ENCODE data around the gene GJB3. TPM values are rescaled to one million over a fixed set of nuclear protein-coding genes. Genes with fewer than 3 reads are reported as not detected.
A peak's percentile ranks its signal among the peaks of the same experiment; 100 is the strongest.
"Not testable (repeated sequence)": the region's sequence is repeated elsewhere in the genome, so short reads cannot be mapped to it uniquely, and the experiment has no call there.

Gene GJB3
- total and polyA plus RNA-seq, 5 donors from 2014 or later = not detected

DNA sequence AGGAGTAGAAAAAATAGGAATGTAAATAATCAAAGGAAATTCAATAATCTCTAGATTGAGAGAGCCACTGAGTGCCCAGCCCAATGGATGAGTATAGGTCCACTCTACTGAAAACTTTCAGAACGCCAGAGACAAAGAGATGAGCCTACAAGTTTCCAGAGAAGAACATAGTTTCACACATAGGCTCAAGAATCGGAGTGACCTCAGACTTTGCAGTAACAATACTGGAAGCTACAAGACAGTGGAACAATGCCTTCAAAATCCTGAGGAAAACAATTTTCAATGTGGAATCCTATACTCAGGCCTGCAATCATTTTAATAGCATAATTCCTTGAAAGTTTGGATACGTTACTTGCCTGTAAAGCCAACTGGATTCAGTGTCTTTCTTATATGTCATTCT lies 22.8 kb downstream of the GJB3 start:
- ATAC-seq (ENCODE audit: low read depth in 2 of 2) (no peak), DNase-seq (no peak)
- Histone ChIP-seq H3K4me3 (ENCODE audit: low read depth, low read length) (no peak overlapping the region), H3K27ac (ENCODE audit: insufficient read depth, low read length, poor library complexity, severe bottlenecking) (no peak overlapping the region), H3K27me3 (ENCODE audit: control insufficient read depth, insufficient read depth, low read length) (peaks cover 2% of the 10 kb centered on the region), H3K4me1 (ENCODE audit: control insufficient read depth, insufficient read depth, low read length, poor library complexity, severe bottlenecking) (no peaks in the 10 kb centered on the region), H3K36me3 (ENCODE audit: control insufficient read depth, insufficient read depth, low read length) (no peaks in the 10 kb centered on the region), H3K9me3 (ENCODE audit: control insufficient read depth in 2 of 2, low read length in 2 of 2) (no peaks in the 10 kb centered on the region)
- H3K4me1 Mint-ChIP-seq = no peaks in the 10 kb centered on the region
- no peak overlapping the region for H3K4me3 Mint-ChIP-seq
- H3K36me3 Mint-ChIP-seq = peaks cover 10% of the 10 kb centered on the region
- H3K9me3 Mint-ChIP-seq = peaks cover 0 to 4% (median 0%) of the 10 kb centered on the region in 7 donors
- H3K27me3 Mint-ChIP-seq = peaks cover 7% of the 10 kb centered on the region
- no peak overlapping the region for H3K27ac Mint-ChIP-seq

GRCh38 chr1:34806396-34806795 lies 25.4 kb downstream of the GJB3 start:
- Histone ChIP-seq H3K4me3 (ENCODE audit: low read depth, low read length) (no peak overlapping the region), H3K27me3 (ENCODE audit: control insufficient read depth, insufficient read depth, low read length) (no peaks in the 10 kb centered on the region), H3K36me3 (ENCODE audit: control insufficient read depth, insufficient read depth, low read length) (no peaks in the 10 kb centered on the region), H3K9me3 (ENCODE audit: control insufficient read depth in 2 of 2, low read length in 2 of 2) (peaks cover 0 to 5% of the 10 kb centered on the region in 2 experiments), H3K27ac (ENCODE audit: insufficient read depth, low read length, poor library complexity, severe bottlenecking) (no peak overlapping the region), H3K4me1 (ENCODE audit: control insufficient read depth, insufficient read depth, low read length, poor library complexity, severe bottlenecking) (no peaks in the 10 kb centered on the region)
- no peak overlapping the region for H3K4me3 Mint-ChIP-seq
- DNase-seq (no peak), ATAC-seq (ENCODE audit: low read depth in 2 of 2) (no peak)
- peaks cover 15% of the 10 kb centered on the region for H3K36me3 Mint-ChIP-seq
- no peak overlapping the region for H3K27ac Mint-ChIP-seq
- H3K9me3 Mint-ChIP-seq = peaks cover 0 to 10% (median 2%) of the 10 kb centered on the region in 7 donors
- peaks cover 0 to 5% (median 2%) of the 10 kb centered on the region in 4 donors for H3K4me1 Mint-ChIP-seq
- peaks cover 7% of the 10 kb centered on the region for H3K27me3 Mint-ChIP-seq

DNA sequence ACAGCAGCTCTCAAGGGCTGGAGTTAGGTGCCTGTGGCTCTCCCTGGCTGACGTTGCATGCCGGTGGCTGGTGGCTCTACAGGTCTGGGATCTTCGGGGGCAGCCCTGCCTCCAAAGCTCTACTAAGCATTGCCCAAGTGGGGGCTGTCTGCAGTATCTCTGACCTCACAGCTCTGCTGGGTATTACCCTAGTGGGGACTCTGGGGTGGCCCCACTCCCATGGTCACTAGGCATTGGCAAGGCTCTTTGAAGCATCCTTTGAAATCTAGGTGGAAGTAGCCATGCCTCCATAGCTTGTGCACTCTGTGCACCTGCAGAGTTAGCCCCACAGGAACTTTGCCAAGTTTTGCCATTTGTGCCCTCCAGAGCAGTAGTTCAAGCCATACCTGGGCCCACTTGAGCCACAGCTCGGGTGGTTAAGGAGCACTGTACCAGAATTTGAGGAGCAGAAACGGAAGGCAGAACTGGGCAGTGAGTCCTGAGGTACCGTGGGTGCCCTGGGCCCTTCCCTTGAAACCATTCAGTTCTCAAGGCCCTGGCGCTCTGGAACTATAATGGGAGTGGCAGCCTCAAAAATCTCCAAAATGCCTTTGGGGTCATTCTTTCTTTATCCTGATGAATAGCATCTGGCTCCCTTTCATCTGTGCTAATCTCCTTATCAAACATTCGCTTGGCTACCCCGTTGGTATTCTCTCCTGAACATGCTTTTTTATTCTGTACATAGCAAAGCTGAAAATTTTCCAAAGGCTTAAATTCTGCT lies 27.2 kb downstream of the GJB3 start:
- Histone ChIP-seq H3K36me3 (ENCODE audit: control insufficient read depth, insufficient read depth, low read length) (no peaks in the 10 kb centered on the region), H3K27ac (ENCODE audit: insufficient read depth, low read length, poor library complexity, severe bottlenecking) (no peak overlapping the region), H3K4me1 (ENCODE audit: control insufficient read depth, insufficient read depth, low read length, poor library complexity, severe bottlenecking) (no peaks in the 10 kb centered on the region), H3K27me3 (ENCODE audit: control insufficient read depth, insufficient read depth, low read length) (no peaks in the 10 kb centered on the region), H3K4me3 (ENCODE audit: low read depth, low read length) (no peak overlapping the region), H3K9me3 (ENCODE audit: control insufficient read depth in 2 of 2, low read length in 2 of 2) (peaks cover 0 to 5% of the 10 kb centered on the region in 2 experiments)
- Mint-ChIP-seq H3K36me3 (peaks cover 15% of the 10 kb centered on the region), H3K4me3 (no peak overlapping the region), H3K27ac (no peak overlapping the region), H3K4me1 (peaks cover 0 to 5% (median 2%) of the 10 kb centered on the region in 4 donors), H3K27me3 (peaks cover 7% of the 10 kb centered on the region), H3K9me3 (peaks cover 0 to 10% (median 2%) of the 10 kb centered on the region in 7 donors)
- ATAC-seq (ENCODE audit: low read depth in 2 of 2) (no peak), DNase-seq (no peak)

- not testable (repeated sequence) for H3K9me3 Mint-ChIP-seq; H3K27ac Mint-ChIP-seq; H3K27me3 ChIP-seq (ENCODE audit: control insufficient read depth, insufficient read depth, low read length); H3K27ac ChIP-seq (ENCODE audit: insufficient read depth, low read length, poor library complexity, severe bottlenecking); H3K4me3 ChIP-seq (ENCODE audit: low read depth, low read length); H3K9me3 ChIP-seq (ENCODE audit: control insufficient read depth in 2 of 2, low read length in 2 of 2); H3K36me3 ChIP-seq (ENCODE audit: control insufficient read depth, insufficient read depth, low read length); H3K4me1 ChIP-seq (ENCODE audit: control insufficient read depth, insufficient read depth, low read length, poor library complexity, severe bottlenecking); DNase-seq; ATAC-seq (ENCODE audit: low read depth in 2 of 2); H3K36me3 Mint-ChIP-seq; H3K4me1 Mint-ChIP-seq; H3K27me3 Mint-ChIP-seq
- H3K4me3 Mint-ChIP-seq = peak overlapping the region in 1 of 4 donors; percentile 0
Observed at GRCh38 chr1:34810781-34811180, 29.8 kb downstream of the GJB3 start.

DNA sequence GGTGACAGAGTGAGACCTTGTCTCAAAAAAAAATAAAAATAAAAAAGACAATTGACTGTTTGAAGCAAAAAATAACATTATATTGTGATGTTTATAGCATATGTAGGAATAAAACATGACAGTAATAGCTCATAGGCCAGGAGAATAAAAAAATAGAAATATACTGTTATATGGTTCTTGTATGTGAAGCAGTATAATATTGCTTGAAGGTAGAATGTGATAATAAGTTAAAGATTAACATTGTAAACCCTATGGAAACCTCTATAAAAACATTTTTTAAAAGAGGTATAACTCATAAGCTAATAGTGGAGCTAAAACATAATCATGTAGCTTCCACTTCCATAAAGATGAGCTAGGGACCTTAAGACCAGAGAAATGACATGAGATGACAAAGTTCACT lies 35.3 kb downstream of the GJB3 start:
- H3K36me3 ChIP-seq (ENCODE audit: control insufficient read depth, insufficient read depth, low read length) = no peaks in the 10 kb centered on the region
- Mint-ChIP-seq H3K4me1 (no peaks in the 10 kb centered on the region), H3K36me3 (peaks cover 4% of the 10 kb centered on the region)

GRCh38 chr1:34816778-34817177 lies 35.8 kb downstream of the GJB3 start:
- Histone ChIP-seq H3K9me3 (ENCODE audit: control insufficient read depth in 2 of 2, low read length in 2 of 2) (no peaks in the 10 kb centered on the region), H3K27ac (ENCODE audit: insufficient read depth, low read length, poor library complexity, severe bottlenecking) (no peak overlapping the region), H3K27me3 (ENCODE audit: control insufficient read depth, insufficient read depth, low read length) (no peaks in the 10 kb centered on the region), H3K36me3 (ENCODE audit: control insufficient read depth, insufficient read depth, low read length) (no peaks in the 10 kb centered on the region), H3K4me1 (ENCODE audit: control insufficient read depth, insufficient read depth, low read length, poor library complexity, severe bottlenecking) (no peaks in the 10 kb centered on the region), H3K4me3 (ENCODE audit: low read depth, low read length) (no peak overlapping the region)
- peaks cover 4% of the 10 kb centered on the region for H3K36me3 Mint-ChIP-seq
- peaks cover 9% of the 10 kb centered on the region for H3K27me3 Mint-ChIP-seq
- ATAC-seq (ENCODE audit: low read depth in 2 of 2) (no peak), DNase-seq (no peak)
- H3K4me1 Mint-ChIP-seq = no peaks in the 10 kb centered on the region
- H3K4me3 Mint-ChIP-seq = no peak overlapping the region
- H3K27ac Mint-ChIP-seq = no peak overlapping the region
- no peaks in the 10 kb centered on the region for H3K9me3 Mint-ChIP-seq

More for the DNA sequence above, 35.3 kb downstream of the GJB3 start:
- H3K4me3 Mint-ChIP-seq = no peak overlapping the region
- Histone ChIP-seq H3K4me3 (ENCODE audit: low read depth, low read length) (no peak overlapping the region), H3K4me1 (ENCODE audit: control insufficient read depth, insufficient read depth, low read length, poor library complexity, severe bottlenecking) (no peaks in the 10 kb centered on the region), H3K27ac (ENCODE audit: insufficient read depth, low read length, poor library complexity, severe bottlenecking) (no peak overlapping the region), H3K9me3 (ENCODE audit: control insufficient read depth in 2 of 2, low read length in 2 of 2) (no peaks in the 10 kb centered on the region), H3K27me3 (ENCODE audit: control insufficient read depth, insufficient read depth, low read length) (no peaks in the 10 kb centered on the region)
- H3K9me3 Mint-ChIP-seq = no peaks in the 10 kb centered on the region
- DNase-seq (no peak), ATAC-seq (ENCODE audit: low read depth in 2 of 2) (no peak)
- H3K27ac Mint-ChIP-seq = no peak overlapping the region
- H3K27me3 Mint-ChIP-seq = peaks cover 9% of the 10 kb centered on the region

GRCh38 chr1:34818862-34819261 lies 37.8 kb downstream of the GJB3 start:
- not testable (repeated sequence) for H3K4me3 ChIP-seq (ENCODE audit: low read depth, low read length); H3K9me3 Mint-ChIP-seq; H3K27ac ChIP-seq (ENCODE audit: insufficient read depth, low read length, poor library complexity, severe bottlenecking); H3K4me1 Mint-ChIP-seq; H3K36me3 ChIP-seq (ENCODE audit: control insufficient read depth, insufficient read depth, low read length); DNase-seq; H3K36me3 Mint-ChIP-seq; H3K27ac Mint-ChIP-seq; ATAC-seq (ENCODE audit: low read depth in 2 of 2); H3K27me3 Mint-ChIP-seq; H3K4me1 ChIP-seq (ENCODE audit: control insufficient read depth, insufficient read depth, low read length, poor library complexity, severe bottlenecking); H3K9me3 ChIP-seq (ENCODE audit: control insufficient read depth in 2 of 2, low read length in 2 of 2); H3K27me3 ChIP-seq (ENCODE audit: control insufficient read depth, insufficient read depth, low read length); H3K4me3 Mint-ChIP-seq

DNA sequence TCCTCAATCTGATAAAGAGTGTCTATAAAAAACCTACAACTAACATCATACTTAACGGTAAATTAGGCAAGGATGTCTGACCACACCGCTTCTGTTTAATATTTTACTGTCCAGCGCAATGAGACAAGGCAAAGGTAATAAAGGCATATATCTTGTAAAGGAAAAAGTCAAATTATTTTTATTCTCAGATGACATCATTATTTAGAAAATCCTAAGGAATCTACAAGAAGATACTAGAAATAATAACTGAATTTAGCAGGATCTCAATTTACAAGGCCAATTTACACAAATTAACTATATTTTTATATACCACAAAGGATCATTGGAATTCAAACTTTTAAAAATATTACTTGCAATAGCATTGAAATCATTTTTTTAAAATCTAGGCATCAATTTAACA lies 41.2 kb downstream of the GJB3 start:
- Histone ChIP-seq H3K9me3 (ENCODE audit: control insufficient read depth in 2 of 2, low read length in 2 of 2) (no peaks in the 10 kb centered on the region), H3K27me3 (ENCODE audit: control insufficient read depth, insufficient read depth, low read length) (no peaks in the 10 kb centered on the region), H3K4me3 (ENCODE audit: low read depth, low read length) (no peak overlapping the region), H3K36me3 (ENCODE audit: control insufficient read depth, insufficient read depth, low read length) (no peaks in the 10 kb centered on the region), H3K27ac (ENCODE audit: insufficient read depth, low read length, poor library complexity, severe bottlenecking) (no peak overlapping the region), H3K4me1 (ENCODE audit: control insufficient read depth, insufficient read depth, low read length, poor library complexity, severe bottlenecking) (no peaks in the 10 kb centered on the region)
- Mint-ChIP-seq H3K4me3 (no peak overlapping the region), H3K4me1 (no peaks in the 10 kb centered on the region), H3K9me3 (no peaks in the 10 kb centered on the region), H3K27ac (no peak overlapping the region), H3K36me3 (peaks cover 4% of the 10 kb centered on the region), H3K27me3 (peaks cover 5% of the 10 kb centered on the region)
- no peak for ATAC-seq (ENCODE audit: low read depth in 2 of 2)
- no peak for DNase-seq

Data from CD4-positive, CD25-positive, alpha-beta regulatory T cell (primary cell).